ENCODE measurements around the gene PLEKHJ1. TPM values are rescaled to one million over a fixed set of nuclear protein-coding genes. Genes with fewer than 3 reads are reported as not detected.

Gene PLEKHJ1
- total and polyA plus RNA-seq, 2 of the 13 experiments (the other 11 are each of a cell fraction or from before 2014, with no cell fraction given), result 70.5 to 130 TPM

- TF ChIP-seq PAXIP1 (CRISPR knock-in tag; conservative IDR thresholded peaks at IDR 0.05) (peak; percentile 87), HDAC1 (CRISPR knock-in tag; IDR thresholded peaks at IDR 0.05) (0 out of 2 replicates have a peak, but pooled peaks have one; percentile 60), EP300 (IDR thresholded peaks at IDR 0.05; ENCODE audit: low read depth in 2 of 2, low read length in 2 of 2) (no peak; a peak in 1 of 4 replicates), EP300 (CRISPR knock-in tag; IDR thresholded peaks at IDR 0.05; ENCODE audit: borderline replicate concordance) (no peak; the same call in 1 of the 2 replicates), ZBTB1 (CRISPR knock-in tag; IDR thresholded peaks at IDR 0.05; ENCODE audit: borderline replicate concordance) (no peak), ZNF318 (CRISPR knock-in tag; IDR thresholded peaks at IDR 0.05) (no peak), ZNF546 (CRISPR knock-in tag; conservative IDR thresholded peaks at IDR 0.05) (no peak), BORCS8-MEF2B (CRISPR knock-in tag; IDR thresholded peaks at IDR 0.05) (no peak; the same call in 1 of the 2 replicates), FOSL2 (CRISPR knock-in tag; IDR thresholded peaks at IDR 0.05) (peak; percentile 70), REL (CRISPR knock-in tag; conservative IDR thresholded peaks at IDR 0.05) (no peak), MED13 (CRISPR knock-in tag; IDR thresholded peaks at IDR 0.05) (no peak), ZNF414 (CRISPR knock-in tag; IDR thresholded peaks at IDR 0.05) (no peak), NR0B2 (CRISPR knock-in tag; IDR thresholded peaks at IDR 0.05) (no peak), ZNF605 (CRISPR knock-in tag; IDR thresholded peaks at IDR 0.05) (peak; percentile 57; the same call in 1 of the 2 replicates), ZSCAN9 (CRISPR knock-in tag; IDR thresholded peaks at IDR 0.05; ENCODE audit: borderline replicate concordance) (0 out of 2 replicates have a peak, but pooled peaks have one; percentile 32), ZNF33A (CRISPR knock-in tag; IDR thresholded peaks at IDR 0.05; ENCODE audit: borderline replicate concordance) (no peak)
These were observed 6.0 kb upstream of the PLEKHJ1 start (continued) for GRCh38 chr19:2242092-2242537.
